OCI-LY3 (cell line): ENCODE results near the gene GJA1.

Experiments used
- H2AFZ ChIP-seq: fragments of 200-600, 300-600 bp; shearing (Covaris generic); 2 replicates; pipeline ENCODE4 v1.6.0; 2014; ENCODE audit warnings: antibody characterized with exemption, low read depth, low read length
- H3K27ac ChIP-seq: fragments of 200-600, 300-600 bp; sonication (generic); 2 replicates; pipeline ENCODE4 v1.5.1; 2014; ENCODE audit warnings: mild to moderate bottlenecking, low read length, moderate library complexity, mixed read lengths
- H3K27me3 ChIP-seq: fragments of 200-600, 300-600 bp; sonication (generic); 2 replicates; pipeline ENCODE4 v1.6.1; 2014; ENCODE audit warnings: low read depth, low read length, mixed read lengths
- H3K36me3 ChIP-seq: fragments of 200-600, 300-600 bp; sonication (generic); replicated peaks from 2 replicates; pipeline ENCODE3; 2014; ENCODE audit warnings: low read depth, low read length, mixed read lengths
- H3K4me1 ChIP-seq: fragments of 300-600, 200-600 bp; sonication (generic); 2 replicates; pipeline ENCODE4 v1.6.1; 2014; ENCODE audit warnings: low read length, mixed read lengths
- H3K4me2 ChIP-seq: fragments of 200-600, 300-600 bp; sonication (generic); 2 replicates; pipeline ENCODE4 v1.6.1; 2014; ENCODE audit warnings: low read length, mixed read lengths
- H3K4me3 ChIP-seq: fragments of 300-600, 200-600 bp; sonication (generic); 2 replicates; pipeline ENCODE4 v1.5.1; 2014; ENCODE audit warnings: antibody characterized with exemption, mild to moderate bottlenecking, low read length, moderate library complexity
- H3K79me2 ChIP-seq: fragments of 300-600, 200-600 bp; shearing (Covaris generic); 2 replicates; pipeline ENCODE4 v1.6.1; 2014; ENCODE audit warnings: mild to moderate bottlenecking, low read length, mixed read lengths
- H3K9ac ChIP-seq: fragments of 300-600, 200-600 bp; shearing (Covaris generic); 2 replicates; pipeline ENCODE4 v1.6.0; 2014; ENCODE audit warnings: mild to moderate bottlenecking, low read length, moderate library complexity
- H3K9me3 ChIP-seq: fragments of 200-600, 300-600 bp; shearing (Covaris generic); 2 replicates; pipeline ENCODE4 v1.6.1; 2014; ENCODE audit warnings: low read length, mixed read lengths; ENCODE audit not compliant: insufficient read depth
- H4K20me1 ChIP-seq: fragments of 200-600, 300-600 bp; sonication (generic); 2 replicates; pipeline ENCODE4 v1.6.1; 2016; ENCODE audit warnings: low read length, mixed read lengths; ENCODE audit not compliant: insufficient read depth
- EZH2phosphoT487 ChIP-seq: fragments of 200-600 bp; shearing (Covaris generic); IDR thresholded peaks from 2 replicates; pipeline ENCODE4 v1.6.1; 2018; ENCODE audit warnings: antibody characterized with exemption, mixed run types, low read depth
- TF ChIP-seq, protein P1 (sequence below): fragments of 200-600, 300-600 bp; sonication (generic); IDR thresholded peaks from 2 replicates; pipeline ENCODE4 v1.5.1; 2014; ENCODE audit warnings: antibody characterized with exemption, low read length, low read depth

The GJA1 gene

DNA sequence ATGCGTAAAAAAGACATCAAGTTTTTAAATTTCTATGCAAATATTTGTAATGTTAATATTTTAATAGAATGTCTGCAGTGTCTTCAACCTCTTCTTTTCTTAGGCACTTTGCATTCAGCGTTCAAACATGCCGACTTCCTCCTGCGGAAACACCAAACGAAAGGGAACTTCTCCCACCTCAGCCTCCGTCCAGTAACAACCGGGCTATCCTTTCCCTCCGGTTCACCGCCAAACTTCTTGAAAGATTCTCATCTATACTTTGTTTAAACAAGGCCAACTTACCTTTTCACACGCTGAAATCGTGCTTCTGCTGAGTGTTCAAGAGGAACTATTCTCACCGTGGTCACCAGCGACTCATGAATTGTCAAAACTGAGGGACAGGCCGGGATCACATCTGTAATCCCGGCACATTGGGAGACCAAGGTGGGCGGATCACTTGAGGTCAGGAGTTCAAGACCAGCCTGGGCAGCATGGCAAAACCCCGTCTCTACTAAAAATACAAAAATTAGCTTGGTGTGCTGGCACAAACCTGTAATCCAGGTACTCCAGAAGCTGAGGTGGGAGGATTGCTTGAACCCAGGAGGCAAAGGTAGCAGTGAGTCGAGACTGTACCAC, 44.8 kb downstream of the GJA1 start:
- no peaks in the 10 kb centered on the region for H3K36me3 ChIP-seq
- TF ChIP-seq, protein P1, sequence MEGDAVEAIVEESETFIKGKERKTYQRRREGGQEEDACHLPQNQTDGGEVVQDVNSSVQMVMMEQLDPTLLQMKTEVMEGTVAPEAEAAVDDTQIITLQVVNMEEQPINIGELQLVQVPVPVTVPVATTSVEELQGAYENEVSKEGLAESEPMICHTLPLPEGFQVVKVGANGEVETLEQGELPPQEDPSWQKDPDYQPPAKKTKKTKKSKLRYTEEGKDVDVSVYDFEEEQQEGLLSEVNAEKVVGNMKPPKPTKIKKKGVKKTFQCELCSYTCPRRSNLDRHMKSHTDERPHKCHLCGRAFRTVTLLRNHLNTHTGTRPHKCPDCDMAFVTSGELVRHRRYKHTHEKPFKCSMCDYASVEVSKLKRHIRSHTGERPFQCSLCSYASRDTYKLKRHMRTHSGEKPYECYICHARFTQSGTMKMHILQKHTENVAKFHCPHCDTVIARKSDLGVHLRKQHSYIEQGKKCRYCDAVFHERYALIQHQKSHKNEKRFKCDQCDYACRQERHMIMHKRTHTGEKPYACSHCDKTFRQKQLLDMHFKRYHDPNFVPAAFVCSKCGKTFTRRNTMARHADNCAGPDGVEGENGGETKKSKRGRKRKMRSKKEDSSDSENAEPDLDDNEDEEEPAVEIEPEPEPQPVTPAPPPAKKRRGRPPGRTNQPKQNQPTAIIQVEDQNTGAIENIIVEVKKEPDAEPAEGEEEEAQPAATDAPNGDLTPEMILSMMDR: no peak
- TF ChIP-seq EZH2phosphoT487: no peak
- H3K27me3 ChIP-seq: no peaks in the 10 kb centered on the region
- H3K27ac ChIP-seq: no peak overlapping the region
- no peak overlapping the region for H3K4me2 ChIP-seq
- H3K9me3 ChIP-seq: no peaks in the 10 kb centered on the region
- no peak overlapping the region for H2AFZ ChIP-seq
- H3K4me3 ChIP-seq: no peak overlapping the region
- H4K20me1 ChIP-seq: no peaks in the 10 kb centered on the region
- H3K79me2 ChIP-seq: no peaks in the 10 kb centered on the region
- no peak overlapping the region for H3K9ac ChIP-seq
- no peaks in the 10 kb centered on the region for H3K4me1 ChIP-seq

DNA sequence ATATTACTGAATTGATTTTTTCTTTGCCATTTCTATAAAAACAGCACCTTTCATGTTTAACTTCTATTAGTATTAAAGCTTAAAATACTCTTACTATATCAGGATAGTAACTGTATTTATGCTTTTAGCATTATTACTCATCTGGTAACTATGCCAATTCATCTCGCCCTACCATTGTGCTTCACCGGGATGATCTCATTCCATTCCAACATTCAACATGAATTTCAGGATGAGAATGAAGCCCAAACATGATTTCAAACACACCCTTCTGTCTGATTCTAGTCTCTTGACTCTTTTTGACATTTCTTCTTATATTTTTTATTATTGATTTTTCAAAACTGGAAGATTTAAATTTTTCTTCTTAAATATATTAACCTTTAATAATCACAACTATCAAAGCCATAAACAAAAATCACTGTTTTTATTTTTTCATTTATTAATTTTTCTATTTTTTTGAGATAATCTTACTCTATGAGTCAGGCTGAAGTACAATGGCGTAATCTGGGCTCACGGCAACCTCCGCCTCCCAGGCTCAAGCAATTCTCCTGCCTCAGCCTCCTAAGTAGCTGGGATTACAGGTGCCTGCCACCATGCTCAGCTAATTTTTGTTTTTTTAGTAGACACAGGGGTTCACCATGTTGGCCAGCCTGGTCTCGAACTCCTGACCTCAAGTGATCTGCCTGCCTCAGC, 46.7 kb downstream of the GJA1 start:
- no peak overlapping the region for H2AFZ ChIP-seq
- no peak overlapping the region for H3K4me2 ChIP-seq
- no peak overlapping the region for H3K27ac ChIP-seq
- no peak overlapping the region for H3K9ac ChIP-seq
- H3K4me1 ChIP-seq: no peaks in the 10 kb centered on the region
- H3K36me3 ChIP-seq: no peaks in the 10 kb centered on the region
- TF ChIP-seq EZH2phosphoT487: no peak
- TF ChIP-seq, protein P1: no peak
- no peaks in the 10 kb centered on the region for H3K79me2 ChIP-seq
- H3K4me3 ChIP-seq: no peak overlapping the region
- no peaks in the 10 kb centered on the region for H4K20me1 ChIP-seq
- no peaks in the 10 kb centered on the region for H3K27me3 ChIP-seq
- H3K9me3 ChIP-seq: no peaks in the 10 kb centered on the region

DNA sequence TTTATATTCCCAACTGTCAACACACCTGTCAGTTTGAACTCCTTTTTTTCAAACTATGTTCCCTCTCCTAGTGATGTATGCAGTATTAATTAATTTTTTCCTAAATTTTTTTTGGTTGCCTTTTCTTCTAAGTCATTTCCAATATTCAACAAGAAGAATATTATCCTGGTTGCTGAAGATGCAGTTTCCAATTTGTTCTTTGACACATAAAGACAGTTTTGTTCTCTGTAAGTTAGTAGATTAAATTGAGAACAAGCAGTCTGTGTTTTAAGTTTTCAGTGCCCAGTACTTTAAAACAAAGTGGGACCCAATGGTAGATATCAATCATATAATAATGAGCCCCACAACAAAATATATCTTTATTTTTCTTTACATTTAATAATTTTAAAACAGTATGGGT, 47.3 kb downstream of the GJA1 start:
- Histone ChIP-seq H3K4me2 (no peak overlapping the region), H3K9ac (no peak overlapping the region), H3K27me3 (no peaks in the 10 kb centered on the region), H3K4me1 (no peaks in the 10 kb centered on the region), H3K79me2 (no peaks in the 10 kb centered on the region), H4K20me1 (no peaks in the 10 kb centered on the region), H3K27ac (no peak overlapping the region), H3K9me3 (no peaks in the 10 kb centered on the region), H3K36me3 (no peaks in the 10 kb centered on the region), H2AFZ (no peak overlapping the region), H3K4me3 (no peak overlapping the region)
- no peak for TF ChIP-seq EZH2phosphoT487
- TF ChIP-seq, protein P1: no peak

DNA sequence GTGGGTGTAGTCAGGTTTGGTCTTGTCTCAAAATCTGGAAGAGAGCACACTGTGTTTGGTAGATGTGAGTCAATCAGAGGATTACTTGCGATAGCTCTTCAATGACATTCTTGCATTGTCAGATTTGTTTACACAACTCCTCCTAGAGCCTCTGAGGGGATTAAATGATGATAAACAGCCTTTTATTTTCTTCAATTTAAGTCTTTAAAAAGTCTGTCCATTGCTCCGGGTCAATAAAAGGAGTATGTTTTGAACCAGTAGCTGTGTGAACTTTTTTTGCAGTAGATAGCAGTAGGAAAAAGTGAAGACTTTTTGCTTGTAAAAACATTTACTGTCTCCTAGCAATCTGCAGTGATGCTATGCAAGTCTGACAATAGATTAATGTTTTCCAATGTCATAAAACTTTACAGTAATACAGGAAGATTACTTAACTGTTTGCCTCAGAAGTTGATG, 49.9 kb downstream of the GJA1 start:
- H2AFZ ChIP-seq: no peak overlapping the region

More for the DNA sequence above, 49.9 kb downstream of the GJA1 start:
- no peak overlapping the region for H3K4me2 ChIP-seq
- H3K27me3 ChIP-seq: no peaks in the 10 kb centered on the region
- no peaks in the 10 kb centered on the region for H3K79me2 ChIP-seq
- no peak overlapping the region for H3K9ac ChIP-seq
- H3K27ac ChIP-seq: no peak overlapping the region
- H3K36me3 ChIP-seq: no peaks in the 10 kb centered on the region
- H3K9me3 ChIP-seq: no peaks in the 10 kb centered on the region
- H3K4me1 ChIP-seq: no peaks in the 10 kb centered on the region
- TF ChIP-seq, protein P1: no peak
- no peak for TF ChIP-seq EZH2phosphoT487
- no peak overlapping the region for H3K4me3 ChIP-seq
- H4K20me1 ChIP-seq: no peaks in the 10 kb centered on the region
